Esophagus squamous epithelium (tissue), 4 donors: ENCODE results near the gene LARP1.

Experiments used
- POLR2A ChIP-seq, 4 donors: fragments of 450-650 bp; IDR thresholded peaks; one replicate each; pipeline ENCODE4 v1.6.1; 2017; ENCODE audit warnings: antibody characterized with exemption in 4 of 4, mild to moderate bottlenecking in 4 of 4, moderate library complexity in 3 of 4
- TF ChIP-seq, protein P1 (sequence below), 6 experiments: fragments of 450-650 bp in 4 of 6; fragments of 200-600 bp in 2 of 6; sonication (generic) in 2 of 6; IDR thresholded peaks; one replicate each; pipeline ENCODE4 v1.5.1; 2016 to 2019; ENCODE audit warnings: antibody characterized with exemption in 6 of 6, mild to moderate bottlenecking in 4 of 6, moderate library complexity in 4 of 6

DNA sequence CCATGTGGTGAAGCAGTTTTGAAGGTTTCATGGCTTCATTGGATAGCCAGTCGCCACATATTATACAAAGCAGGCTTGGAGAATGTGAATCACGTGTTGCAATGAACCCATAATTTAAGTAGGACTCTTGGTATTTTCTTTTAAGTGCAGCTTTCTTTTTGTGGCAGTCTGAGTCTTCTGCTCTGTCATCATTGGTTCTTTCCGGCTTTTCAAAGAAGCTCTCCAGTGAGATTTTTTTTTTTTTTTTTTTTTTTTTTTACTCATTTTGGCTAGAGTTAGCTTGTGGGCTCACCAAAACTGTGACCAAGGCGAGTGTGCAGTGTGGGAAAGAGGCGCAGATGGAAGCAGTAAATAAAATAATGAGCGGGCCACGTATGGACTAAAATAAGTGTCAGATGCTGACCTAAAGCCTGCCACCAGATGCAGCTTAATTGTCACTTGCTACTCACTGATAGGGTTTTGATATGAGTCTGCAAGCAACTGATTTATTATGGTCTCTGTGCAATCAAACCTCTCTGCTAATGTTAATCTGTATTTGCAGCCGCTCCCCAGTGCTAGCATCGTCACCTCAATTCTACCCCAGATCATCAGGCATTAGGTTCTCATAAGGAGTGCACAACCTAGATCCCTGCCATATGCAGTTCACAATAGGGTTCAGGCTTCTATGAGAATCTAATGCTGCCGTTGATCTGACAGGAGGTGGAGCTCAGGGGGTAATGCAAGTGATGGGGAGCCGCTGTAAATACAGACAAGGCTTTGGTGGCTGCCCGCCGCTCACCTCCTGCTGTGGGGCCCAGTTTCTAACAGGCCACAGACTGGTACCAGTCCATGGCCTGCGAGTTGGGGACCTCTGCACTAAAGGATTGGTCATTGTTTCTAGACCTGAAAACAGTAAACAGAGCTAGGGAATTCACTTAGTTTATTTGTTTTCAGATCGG, 45.5 kb upstream of the LARP1 start:
- TF ChIP-seq, protein P1, sequence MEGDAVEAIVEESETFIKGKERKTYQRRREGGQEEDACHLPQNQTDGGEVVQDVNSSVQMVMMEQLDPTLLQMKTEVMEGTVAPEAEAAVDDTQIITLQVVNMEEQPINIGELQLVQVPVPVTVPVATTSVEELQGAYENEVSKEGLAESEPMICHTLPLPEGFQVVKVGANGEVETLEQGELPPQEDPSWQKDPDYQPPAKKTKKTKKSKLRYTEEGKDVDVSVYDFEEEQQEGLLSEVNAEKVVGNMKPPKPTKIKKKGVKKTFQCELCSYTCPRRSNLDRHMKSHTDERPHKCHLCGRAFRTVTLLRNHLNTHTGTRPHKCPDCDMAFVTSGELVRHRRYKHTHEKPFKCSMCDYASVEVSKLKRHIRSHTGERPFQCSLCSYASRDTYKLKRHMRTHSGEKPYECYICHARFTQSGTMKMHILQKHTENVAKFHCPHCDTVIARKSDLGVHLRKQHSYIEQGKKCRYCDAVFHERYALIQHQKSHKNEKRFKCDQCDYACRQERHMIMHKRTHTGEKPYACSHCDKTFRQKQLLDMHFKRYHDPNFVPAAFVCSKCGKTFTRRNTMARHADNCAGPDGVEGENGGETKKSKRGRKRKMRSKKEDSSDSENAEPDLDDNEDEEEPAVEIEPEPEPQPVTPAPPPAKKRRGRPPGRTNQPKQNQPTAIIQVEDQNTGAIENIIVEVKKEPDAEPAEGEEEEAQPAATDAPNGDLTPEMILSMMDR (IDR thresholded peaks at IDR 0.05) = no peak
- TF ChIP-seq POLR2A (IDR thresholded peaks at IDR 0.05) = no peak
